ENCODE results near the gene SYK. TPM values are rescaled to one million over a fixed set of nuclear protein-coding genes. Genes with fewer than 3 reads are reported as not detected.

Gene SYK
- total RNA-seq, 1 donor from 2014 or later: 0.55 TPM

DNA sequence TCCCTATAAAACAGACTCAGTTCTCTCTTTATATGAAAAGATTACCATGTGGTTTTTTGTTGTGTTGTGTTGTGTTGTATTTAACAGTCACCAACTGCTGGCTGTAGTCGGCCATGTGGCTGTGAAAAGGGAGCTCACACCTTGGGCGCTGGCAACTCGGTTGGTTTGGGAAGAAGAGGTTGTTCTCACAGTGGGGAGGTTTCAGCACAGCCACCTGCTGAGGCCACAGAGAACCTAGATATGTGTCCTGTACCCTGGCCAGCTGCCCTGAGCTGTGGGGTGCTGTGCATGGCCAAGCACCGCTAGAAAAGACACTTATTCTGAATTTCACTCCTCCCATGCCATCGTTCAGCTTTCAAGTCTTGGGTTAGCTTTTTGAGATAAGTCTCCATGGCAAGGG is 58.8 kb downstream of the SYK start:
- Mint-ChIP-seq H3K4me3 (ENCODE audit: unreplicated experiment) (no peak overlapping the region), H3K36me3 (ENCODE audit: low read depth) (no peaks in the 10 kb centered on the region), H3K27ac (ENCODE audit: unreplicated experiment) (no peak overlapping the region), H3K4me1 (ENCODE audit: low read depth) (no peaks in the 10 kb centered on the region), H3K9me3 (ENCODE audit: low read depth) (no peaks in the 10 kb centered on the region), H3K27me3 (ENCODE audit: low read depth) (peaks cover 12% of the 10 kb centered on the region)
- TF ChIP-seq, protein P1, sequence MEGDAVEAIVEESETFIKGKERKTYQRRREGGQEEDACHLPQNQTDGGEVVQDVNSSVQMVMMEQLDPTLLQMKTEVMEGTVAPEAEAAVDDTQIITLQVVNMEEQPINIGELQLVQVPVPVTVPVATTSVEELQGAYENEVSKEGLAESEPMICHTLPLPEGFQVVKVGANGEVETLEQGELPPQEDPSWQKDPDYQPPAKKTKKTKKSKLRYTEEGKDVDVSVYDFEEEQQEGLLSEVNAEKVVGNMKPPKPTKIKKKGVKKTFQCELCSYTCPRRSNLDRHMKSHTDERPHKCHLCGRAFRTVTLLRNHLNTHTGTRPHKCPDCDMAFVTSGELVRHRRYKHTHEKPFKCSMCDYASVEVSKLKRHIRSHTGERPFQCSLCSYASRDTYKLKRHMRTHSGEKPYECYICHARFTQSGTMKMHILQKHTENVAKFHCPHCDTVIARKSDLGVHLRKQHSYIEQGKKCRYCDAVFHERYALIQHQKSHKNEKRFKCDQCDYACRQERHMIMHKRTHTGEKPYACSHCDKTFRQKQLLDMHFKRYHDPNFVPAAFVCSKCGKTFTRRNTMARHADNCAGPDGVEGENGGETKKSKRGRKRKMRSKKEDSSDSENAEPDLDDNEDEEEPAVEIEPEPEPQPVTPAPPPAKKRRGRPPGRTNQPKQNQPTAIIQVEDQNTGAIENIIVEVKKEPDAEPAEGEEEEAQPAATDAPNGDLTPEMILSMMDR (IDR thresholded peaks at IDR 0.05): no peak
- no peak for DNase-seq (ENCODE audit: low spot score)

DNA sequence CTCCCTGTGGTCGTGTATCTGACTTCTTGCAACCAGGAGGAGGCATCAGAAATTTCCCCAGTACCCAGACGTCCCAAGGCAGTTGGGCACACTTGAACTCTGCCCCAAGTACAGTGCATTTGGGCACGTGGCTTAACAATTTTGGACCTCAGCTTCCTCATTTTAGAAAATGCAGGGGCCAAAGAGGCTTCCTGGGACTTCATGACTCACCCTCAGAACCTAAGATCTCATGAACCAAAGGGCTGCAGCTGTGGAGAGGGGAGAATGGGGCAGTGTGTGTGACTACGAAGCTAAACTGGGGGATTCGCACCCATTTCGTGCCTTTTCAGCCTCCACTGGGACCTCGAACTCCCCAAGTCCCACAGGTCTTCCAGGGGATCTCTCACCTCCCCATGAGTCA is 59.2 kb downstream of the SYK start:
- H3K27me3 Mint-ChIP-seq (ENCODE audit: low read depth): peaks cover 8% of the 10 kb centered on the region
- no peaks in the 10 kb centered on the region for H3K36me3 Mint-ChIP-seq (ENCODE audit: low read depth)
- H3K4me3 Mint-ChIP-seq (ENCODE audit: unreplicated experiment): no peak overlapping the region
- no peaks in the 10 kb centered on the region for H3K4me1 Mint-ChIP-seq (ENCODE audit: low read depth)
- no peaks in the 10 kb centered on the region for H3K9me3 Mint-ChIP-seq (ENCODE audit: low read depth)
- TF ChIP-seq, protein P1 (IDR thresholded peaks at IDR 0.05): no peak
- H3K27ac Mint-ChIP-seq (ENCODE audit: unreplicated experiment): no peak overlapping the region
- no peak for DNase-seq (ENCODE audit: low spot score)

DNA sequence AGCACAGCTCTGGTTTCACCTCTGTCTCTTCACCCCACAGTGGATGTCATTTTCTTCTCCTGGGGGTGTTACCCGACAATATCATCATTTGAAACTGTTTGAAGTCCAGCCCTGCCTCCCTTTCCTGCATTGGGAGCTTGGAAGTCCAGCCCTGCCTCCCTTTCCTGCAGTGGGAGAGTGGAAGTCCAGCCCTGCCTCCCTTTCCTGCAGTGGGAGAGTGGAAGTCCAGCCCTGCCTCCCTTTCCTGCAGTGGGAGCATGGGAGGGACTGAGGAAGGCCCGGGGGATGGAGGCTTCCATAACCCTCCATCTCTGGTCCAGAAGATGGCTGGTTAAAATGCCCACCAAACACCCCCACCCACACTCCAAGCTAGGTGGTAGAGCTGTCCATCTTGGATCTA is 59.8 kb downstream of the SYK start:
- TF ChIP-seq, protein P1 (IDR thresholded peaks at IDR 0.05): no peak
- Mint-ChIP-seq H3K36me3 (ENCODE audit: low read depth) (no peaks in the 10 kb centered on the region), H3K27ac (ENCODE audit: unreplicated experiment) (no peak overlapping the region), H3K4me1 (ENCODE audit: low read depth) (no peaks in the 10 kb centered on the region), H3K9me3 (ENCODE audit: low read depth) (no peaks in the 10 kb centered on the region), H3K4me3 (ENCODE audit: unreplicated experiment) (no peak overlapping the region), H3K27me3 (ENCODE audit: low read depth) (peaks cover 7% of the 10 kb centered on the region)
- DNase-seq (ENCODE audit: low spot score): no peak

DNA sequence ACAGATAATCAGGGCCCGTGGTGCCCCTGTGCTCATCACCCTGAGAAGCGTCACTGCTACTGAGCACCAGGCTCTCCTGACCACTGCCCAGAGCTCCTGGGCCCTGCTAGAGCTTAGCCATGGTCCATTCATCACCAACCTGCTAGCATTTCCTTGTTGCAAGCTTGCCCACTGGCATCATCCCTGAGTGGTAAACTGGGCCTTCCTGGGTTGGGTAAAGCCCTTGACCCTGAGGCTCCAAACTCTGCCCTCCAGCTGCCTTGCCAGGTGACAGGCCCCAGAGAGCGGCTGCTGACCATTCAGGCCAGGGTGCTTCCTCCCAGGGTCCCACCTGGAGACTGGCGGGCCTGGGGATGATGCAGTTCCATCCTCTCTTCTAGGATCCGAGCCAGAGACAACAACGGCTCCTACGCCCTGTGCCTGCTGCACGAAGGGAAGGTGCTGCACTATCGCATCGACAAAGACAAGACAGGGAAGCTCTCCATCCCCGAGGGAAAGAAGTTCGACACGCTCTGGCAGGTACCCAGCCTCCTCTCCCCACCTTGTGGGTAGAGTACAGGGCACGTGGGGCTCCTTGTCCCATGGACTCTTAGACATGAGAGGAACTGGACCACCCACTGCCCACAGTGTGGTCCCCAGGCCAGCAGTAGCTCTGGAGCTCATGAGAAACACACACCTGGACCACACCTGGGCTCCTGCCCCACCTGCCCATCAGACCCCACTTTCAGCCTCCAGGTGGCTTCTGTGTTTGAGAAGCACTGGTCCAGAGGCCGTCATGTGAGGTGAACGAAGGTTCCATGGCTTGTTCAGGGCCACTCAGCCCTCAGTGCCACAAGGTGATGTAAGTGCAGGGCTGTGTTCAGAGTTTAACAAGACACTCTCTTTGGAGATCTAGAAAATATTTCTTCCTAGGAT is 60.5 kb downstream of the SYK start:
- H3K4me3 Mint-ChIP-seq (ENCODE audit: unreplicated experiment): no peak overlapping the region
- DNase-seq (ENCODE audit: low spot score): no peak
- H3K27me3 Mint-ChIP-seq (ENCODE audit: low read depth): peaks cover 6% of the 10 kb centered on the region
- TF ChIP-seq, protein P1 (IDR thresholded peaks at IDR 0.05): no peak
- no peak overlapping the region for H3K27ac Mint-ChIP-seq (ENCODE audit: unreplicated experiment)
- no peaks in the 10 kb centered on the region for H3K4me1 Mint-ChIP-seq (ENCODE audit: low read depth)
- no peaks in the 10 kb centered on the region for H3K36me3 Mint-ChIP-seq (ENCODE audit: low read depth)
- H3K9me3 Mint-ChIP-seq (ENCODE audit: low read depth): no peaks in the 10 kb centered on the region

DNA sequence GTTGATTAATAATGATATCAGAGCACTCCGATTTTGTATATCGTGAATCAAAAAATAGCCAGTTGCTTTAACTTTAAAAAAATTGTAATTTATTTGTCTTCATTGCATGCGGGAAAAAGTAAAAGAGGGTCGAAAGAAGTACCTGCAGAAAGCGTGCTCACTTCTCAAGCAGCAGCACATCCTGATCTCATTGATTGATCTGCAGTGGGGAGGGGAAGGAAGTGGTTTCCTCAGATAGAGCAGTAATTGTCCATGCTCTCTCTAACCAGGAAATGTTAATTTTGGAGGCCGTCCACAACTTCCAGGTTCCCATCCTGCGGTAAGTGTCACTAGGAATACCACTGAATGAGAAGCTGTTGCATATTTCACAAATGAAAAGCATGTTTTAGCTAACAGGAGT is 63.2 kb downstream of the SYK start:
- Mint-ChIP-seq H3K4me3 (ENCODE audit: unreplicated experiment) (no peak overlapping the region), H3K27me3 (ENCODE audit: low read depth) (no peaks in the 10 kb centered on the region), H3K36me3 (ENCODE audit: low read depth) (no peaks in the 10 kb centered on the region), H3K4me1 (ENCODE audit: low read depth) (peaks cover 4% of the 10 kb centered on the region), H3K9me3 (ENCODE audit: low read depth) (no peaks in the 10 kb centered on the region), H3K27ac (ENCODE audit: unreplicated experiment) (no peak overlapping the region)
- DNase-seq (ENCODE audit: low spot score): no peak
- TF ChIP-seq, protein P1 (IDR thresholded peaks at IDR 0.05): no peak
